ENCODE data around the gene DENND1C.

The DENND1C gene

GRCh38 chr19:6460099-6460884 lies 21.3 kb downstream of the DENND1C start:
- Mint-ChIP-seq H3K36me3 (peaks cover 8% of the 10 kb centered on the region), H3K4me1 (peaks cover 33% of the 10 kb centered on the region), H3K9me3 (no peaks in the 10 kb centered on the region), H3K4me3 (peak overlapping the region; percentile 90), H3K27me3 (no peaks in the 10 kb centered on the region), H3K27ac (peak overlapping the region; percentile 88)
- ATAC-seq (ENCODE audit: low read depth) (peak; percentile 78), DNase-seq (ENCODE audit: low spot score in 2 of 2) (peak; percentile 97 to 98)

- DNase-seq (ENCODE audit: low spot score in 2 of 2) (peak; percentile 40 to 45), ATAC-seq (ENCODE audit: low read depth) (peak; percentile 22)
- H3K9me3 Mint-ChIP-seq, result no peaks in the 10 kb centered on the region
- peaks cover 16% of the 10 kb centered on the region for H3K36me3 Mint-ChIP-seq
- H3K27me3 Mint-ChIP-seq, result no peaks in the 10 kb centered on the region
- peaks cover 26% of the 10 kb centered on the region for H3K4me1 Mint-ChIP-seq
- H3K27ac Mint-ChIP-seq, result peak within 1 kb of the TSS; percentile 88
- H3K4me3 Mint-ChIP-seq, result peak within 1 kb of the TSS; percentile 90
These were observed 22.1 kb downstream of the DENND1C start, which contains the start of gene SLC25A23 for GRCh38 chr19:6459262-6460098. SLC25A23 (minus strand) TSS chr19:6459792; CDS start chr19:6459628, 164 bp downstream.

- H3K9me3 Mint-ChIP-seq, result no peaks in the 10 kb centered on the region
- peaks cover 22% of the 10 kb centered on the region for H3K36me3 Mint-ChIP-seq
- H3K4me3 Mint-ChIP-seq, result peak overlapping the region; percentile 88
- peaks cover 20% of the 10 kb centered on the region for H3K4me1 Mint-ChIP-seq
- peak in 1 of 2 donors; percentile 27 for DNase-seq (ENCODE audit: low spot score in 2 of 2)
- ATAC-seq (ENCODE audit: low read depth), result no peak
- H3K27me3 Mint-ChIP-seq, result no peaks in the 10 kb centered on the region
- H3K27ac Mint-ChIP-seq, result peak overlapping the region; percentile 72
These were observed 22.8 kb downstream of the DENND1C start for GRCh38 chr19:6458695-6459261.

GRCh38 chr19:6457958-6458694 lies 23.5 kb downstream of the DENND1C start:
- Mint-ChIP-seq H3K4me3 (peak overlapping the region; percentile 88), H3K27me3 (no peaks in the 10 kb centered on the region), H3K27ac (peak overlapping the region; percentile 72), H3K4me1 (peaks cover 20% of the 10 kb centered on the region), H3K36me3 (peaks cover 28% of the 10 kb centered on the region), H3K9me3 (peaks cover 2% of the 10 kb centered on the region)
- ATAC-seq (ENCODE audit: low read depth) (no peak), DNase-seq (ENCODE audit: low spot score in 2 of 2) (peak in 1 of 2 donors; percentile 26)

- no peak for DNase-seq (ENCODE audit: low spot score in 2 of 2)
- Mint-ChIP-seq H3K36me3 (peaks cover 34% of the 10 kb centered on the region), H3K27me3 (no peaks in the 10 kb centered on the region)
These were observed 25.7 kb downstream of the DENND1C start for GRCh38 chr19:6455924-6456323.

GRCh38 chr19:6453951-6454565 lies 27.5 kb downstream of the DENND1C start:
- no peak for ATAC-seq (ENCODE audit: low read depth)
- Mint-ChIP-seq H3K36me3 (peaks cover 38% of the 10 kb centered on the region), H3K27me3 (no peaks in the 10 kb centered on the region), H3K4me3 (no peak overlapping the region), H3K9me3 (peaks cover 4% of the 10 kb centered on the region), H3K4me1 (peaks cover 13% of the 10 kb centered on the region), H3K27ac (no peak overlapping the region)
- no peak for DNase-seq (ENCODE audit: low spot score in 2 of 2)

More at GRCh38 chr19:6455924-6456323, 25.7 kb downstream of the DENND1C start:
- no peak for ATAC-seq (ENCODE audit: low read depth)
- Mint-ChIP-seq H3K4me1 (peaks cover 18% of the 10 kb centered on the region), H3K27ac (no peak overlapping the region), H3K9me3 (peaks cover 4% of the 10 kb centered on the region), H3K4me3 (no peak overlapping the region)

GRCh38 chr19:6452899-6453298 lies 28.7 kb downstream of the DENND1C start:
- H3K27ac Mint-ChIP-seq, result no peak overlapping the region
- H3K36me3 Mint-ChIP-seq, result peaks cover 38% of the 10 kb centered on the region
- H3K27me3 Mint-ChIP-seq, result no peaks in the 10 kb centered on the region
- H3K4me3 Mint-ChIP-seq, result no peak overlapping the region
- peaks cover 4% of the 10 kb centered on the region for H3K9me3 Mint-ChIP-seq
- ATAC-seq (ENCODE audit: low read depth), result no peak
- DNase-seq (ENCODE audit: low spot score in 2 of 2), result no peak
- peaks cover 2% of the 10 kb centered on the region for H3K4me1 Mint-ChIP-seq

GRCh38 chr19:6452223-6452614 lies 29.4 kb downstream of the DENND1C start:
- Mint-ChIP-seq H3K27ac (peak overlapping the region; percentile 26), H3K36me3 (peaks cover 38% of the 10 kb centered on the region), H3K9me3 (peaks cover 4% of the 10 kb centered on the region), H3K27me3 (no peaks in the 10 kb centered on the region), H3K4me3 (no peak overlapping the region), H3K4me1 (no peaks in the 10 kb centered on the region)
- DNase-seq (ENCODE audit: low spot score in 2 of 2), result no peak
- ATAC-seq (ENCODE audit: low read depth), result no peak

- Mint-ChIP-seq H3K36me3 (peaks cover 40% of the 10 kb centered on the region), H3K4me3 (no peak overlapping the region), H3K9me3 (peaks cover 4% of the 10 kb centered on the region), H3K27ac (peak overlapping the region; percentile 26), H3K4me1 (no peaks in the 10 kb centered on the region), H3K27me3 (no peaks in the 10 kb centered on the region)
- no peak for DNase-seq (ENCODE audit: low spot score in 2 of 2)
- ATAC-seq (ENCODE audit: low read depth), result no peak
These were observed 29.9 kb downstream of the DENND1C start for GRCh38 chr19:6451583-6452222.

- no peaks in the 10 kb centered on the region for H3K27me3 Mint-ChIP-seq
- no peak for ATAC-seq (ENCODE audit: low read depth)
- H3K9me3 Mint-ChIP-seq, result peaks cover 4% of the 10 kb centered on the region
- no peak overlapping the region for H3K27ac Mint-ChIP-seq
- peaks cover 39% of the 10 kb centered on the region for H3K36me3 Mint-ChIP-seq
- DNase-seq (ENCODE audit: low spot score in 2 of 2), result no peak
- H3K4me1 Mint-ChIP-seq, result no peaks in the 10 kb centered on the region
- H3K4me3 Mint-ChIP-seq, result no peak overlapping the region
These were observed 31.4 kb downstream of the DENND1C start for GRCh38 chr19:6450166-6450565.

- ATAC-seq (ENCODE audit: low read depth) (no peak), DNase-seq (ENCODE audit: low spot score in 2 of 2) (no peak)
- no peak overlapping the region for H3K4me3 Mint-ChIP-seq
- peaks cover 21% of the 10 kb centered on the region for H3K36me3 Mint-ChIP-seq
- peaks cover 2% of the 10 kb centered on the region for H3K9me3 Mint-ChIP-seq
- H3K27ac Mint-ChIP-seq, result no peak overlapping the region
- no peaks in the 10 kb centered on the region for H3K4me1 Mint-ChIP-seq
- H3K27me3 Mint-ChIP-seq, result no peaks in the 10 kb centered on the region
These were observed 33.5 kb downstream of the DENND1C start for GRCh38 chr19:6448045-6448444.

GRCh38 chr19:6446452-6446851 lies 35.1 kb downstream of the DENND1C start:
- Mint-ChIP-seq H3K36me3 (peaks cover 14% of the 10 kb centered on the region), H3K27me3 (no peaks in the 10 kb centered on the region), H3K4me1 (no peaks in the 10 kb centered on the region), H3K4me3 (no peak overlapping the region), H3K27ac (no peak overlapping the region), H3K9me3 (no peaks in the 10 kb centered on the region)
- ATAC-seq (ENCODE audit: low read depth) (no peak), DNase-seq (ENCODE audit: low spot score in 2 of 2) (no peak)

- DNase-seq (ENCODE audit: low spot score in 2 of 2) (no peak), ATAC-seq (ENCODE audit: low read depth) (no peak)
- H3K4me1 Mint-ChIP-seq, result no peaks in the 10 kb centered on the region
- no peaks in the 10 kb centered on the region for H3K9me3 Mint-ChIP-seq
- H3K36me3 Mint-ChIP-seq, result peaks cover 10% of the 10 kb centered on the region
- H3K27ac Mint-ChIP-seq, result no peak overlapping the region
- H3K27me3 Mint-ChIP-seq, result no peaks in the 10 kb centered on the region
- no peak overlapping the region for H3K4me3 Mint-ChIP-seq
These were observed 37.6 kb downstream of the DENND1C start for GRCh38 chr19:6443986-6444385.
